Natural killer cell (primary cell): ENCODE data around the gene RNASE11. TPM values are rescaled to one million over a fixed set of nuclear protein-coding genes. Genes with fewer than 3 reads are reported as not detected.
"Not testable (repeated sequence)": the region's sequence is repeated elsewhere in the genome, so short reads cannot be mapped to it uniquely, and the experiment has no call there.

Source experiments
- ATAC-seq, 3 donors: fragments of 150-1000 bp in 2 of 3; fragments of 200-7000 bp in 1 of 3; cut with Tn5 transposase; 1 replicate in 1 of 3; 2 replicates in 2 of 3; pipeline ENCODE4 v1.10.0; 2021; ENCODE audit warnings: mild to moderate bottlenecking in 2 of 3, moderate library complexity in 2 of 3
- DNase-seq, 2 donors: peaks; one replicate each; pipeline versions ENCODE4 v3.0.0 to v3.0.0-alpha.2; 2013 to 2021; ENCODE audit warnings: mixed read lengths in 1 of 2
- H3K27ac ChIP-seq: one replicate; pipeline ENCODE4 v1.5.1; 2013; ENCODE audit warnings: mild to moderate bottlenecking, low read length
- H3K27me3 ChIP-seq: one replicate; pipeline ENCODE4 v1.6.1; 2013; ENCODE audit warnings: low read length; ENCODE audit not compliant: control insufficient read depth, insufficient read depth
- H3K36me3 ChIP-seq: one replicate; pipeline ENCODE4 v1.6.1; 2013; ENCODE audit warnings: low read length; ENCODE audit not compliant: control insufficient read depth, insufficient read depth
- H3K4me1 ChIP-seq: one replicate; pipeline ENCODE4 v1.6.1; 2013; ENCODE audit warnings: low read length; ENCODE audit not compliant: control insufficient read depth, insufficient read depth
- H3K4me3 ChIP-seq: one replicate; pipeline ENCODE4 v1.5.1; 2013; ENCODE audit warnings: low read length
- H3K9me3 ChIP-seq: one replicate; pipeline ENCODE4 v1.6.1; 2013; ENCODE audit warnings: low read length; ENCODE audit not compliant: control insufficient read depth, insufficient read depth
- H3K27ac Mint-ChIP-seq, 2 donors: one replicate each; pipeline ENCODE4 v1.8.0; 2022; ENCODE audit warnings: mild to moderate bottlenecking in 2 of 2, mixed read lengths in 2 of 2, moderate library complexity in 1 of 2
- H3K27me3 Mint-ChIP-seq, 2 donors: one replicate each; pipeline ENCODE4 v1.8.0; 2022; ENCODE audit warnings: low read depth in 2 of 2, mixed read lengths in 2 of 2
- H3K36me3 Mint-ChIP-seq: one replicate; pipeline ENCODE4 v1.8.0; 2022; ENCODE audit warnings: mixed read lengths
- H3K4me1 Mint-ChIP-seq, 2 donors: one replicate each; pipeline ENCODE4 v1.8.0; 2022; ENCODE audit warnings: mixed read lengths in 2 of 2
- H3K4me3 Mint-ChIP-seq: one replicate; pipeline ENCODE4 v1.8.0; 2022; ENCODE audit warnings: mild to moderate bottlenecking, moderate library complexity, mixed read lengths
- H3K9me3 Mint-ChIP-seq, 2 donors: one replicate each; pipeline ENCODE4 v1.8.0; 2022; ENCODE audit warnings: mixed read lengths in 2 of 2
- CTCF ChIP-seq: fragments of 200-600 bp; IDR thresholded peaks from one replicate; pipeline ENCODE4 v1.8.0; 2022; ENCODE audit warnings: antibody characterized with exemption
- WGBS: methylation state at CpG from one replicate; pipeline ENCODE4 v1.1.7; 2013; ENCODE audit warnings: missing lambda C conversion rate; ENCODE audit not compliant: insufficient coverage; 5-methylcytosine and 5-hydroxymethylcytosine counted together
- intact Hi-C: fragments of 100-400 bp; cut with micrococcal nuclease; formaldehyde crosslinking; loops from one replicate; pipeline ENCODE4 v1.14.2; 2022
- total RNA-seq, 4 donors: library from RNA; stranded (reverse); fragments of 120-200 nt in 1 of 4; gene quantifications; one replicate each; pipeline versions ENCODE4 v1.2.3 to v1.2.4, GENCODE V29; 2013 to 2022

The RNASE11 gene
- total RNA-seq, 3 donors from 2014 or later (not counting 1 experiment from before 2014, with no cell fraction given): not detected

- H3K36me3 ChIP-seq: no peaks in the 10 kb centered on the region
- H3K27ac ChIP-seq: no peak overlapping the region
- intact Hi-C loops: no loop called here
- DNase-seq: no peak
- H3K27me3 Mint-ChIP-seq: no peaks in the 10 kb centered on the region
- no peak overlapping the region for H3K27ac Mint-ChIP-seq
- H3K4me3 Mint-ChIP-seq: no peak overlapping the region
- peaks cover 6% of the 10 kb centered on the region in 2 donors for H3K4me1 Mint-ChIP-seq
- no peak overlapping the region for H3K4me3 ChIP-seq
- no peak for TF ChIP-seq CTCF
- H3K27me3 ChIP-seq: no peaks in the 10 kb centered on the region
- no peaks in the 10 kb centered on the region for H3K36me3 Mint-ChIP-seq
- no peak for ATAC-seq
- H3K4me1 ChIP-seq: no peaks in the 10 kb centered on the region
- H3K9me3 Mint-ChIP-seq: peaks cover 0 to 2% of the 10 kb centered on the region in 2 donors
- H3K9me3 ChIP-seq: peaks cover 5% of the 10 kb centered on the region
These were observed 18.7 kb downstream of the RNASE11 start for GRCh38 chr14:20569066-20569465.

- Mint-ChIP-seq H3K36me3 (no peaks in the 10 kb centered on the region), H3K4me3 (no peak overlapping the region), H3K27me3 (no peaks in the 10 kb centered on the region), H3K4me1 (peaks cover 6% of the 10 kb centered on the region in 2 donors), H3K9me3 (peaks cover 0 to 2% of the 10 kb centered on the region in 2 donors), H3K27ac (no peak overlapping the region)
- Histone ChIP-seq H3K4me3 (no peak overlapping the region), H3K27ac (no peak overlapping the region), H3K27me3 (no peaks in the 10 kb centered on the region), H3K4me1 (no peaks in the 10 kb centered on the region), H3K9me3 (peaks cover 5% of the 10 kb centered on the region), H3K36me3 (no peaks in the 10 kb centered on the region)
- intact Hi-C loops: no loop called here
- whole genome bisulfite sequencing: 92% methylated on average over 3 of the region's 3 CpGs
- DNase-seq: no peak
- ATAC-seq: no peak
- TF ChIP-seq CTCF: no peak
These were observed 19.4 kb downstream of the RNASE11 start for GRCh38 chr14:20568393-20568792.

GRCh38 chr14:20567199-20567598 lies 20.6 kb downstream of the RNASE11 start:
- H3K4me1 ChIP-seq, intact Hi-C loops, H3K36me3 ChIP-seq, ATAC-seq, H3K9me3 Mint-ChIP-seq, H3K4me3 ChIP-seq, H3K27me3 Mint-ChIP-seq, DNase-seq, H3K27me3 ChIP-seq, H3K9me3 ChIP-seq, H3K27ac Mint-ChIP-seq, H3K4me3 Mint-ChIP-seq, H3K4me1 Mint-ChIP-seq, H3K36me3 Mint-ChIP-seq, H3K27ac ChIP-seq: not testable (repeated sequence)
- WGBS: 100% methylated on average over 1 of the region's 1 CpG

- whole genome bisulfite sequencing: 95% methylated on average over 2 of the region's 2 CpGs
- H3K27me3 Mint-ChIP-seq: peaks cover 0 to 5% of the 10 kb centered on the region in 2 donors
- H3K4me1 Mint-ChIP-seq: no peaks in the 10 kb centered on the region
- H3K27ac ChIP-seq: no peak overlapping the region
- no peak overlapping the region for H3K4me3 Mint-ChIP-seq
- H3K36me3 ChIP-seq: no peaks in the 10 kb centered on the region
- TF ChIP-seq CTCF: no peak
- H3K36me3 Mint-ChIP-seq: no peaks in the 10 kb centered on the region
- H3K27ac Mint-ChIP-seq: no peak overlapping the region
- no peaks in the 10 kb centered on the region for H3K4me1 ChIP-seq
- no peak for ATAC-seq
- no peak overlapping the region for H3K4me3 ChIP-seq
- peaks cover 0 to 2% of the 10 kb centered on the region in 2 donors for H3K9me3 Mint-ChIP-seq
- no peak for DNase-seq
- intact Hi-C loops: no loop called here
- H3K27me3 ChIP-seq: no peaks in the 10 kb centered on the region
- H3K9me3 ChIP-seq: peaks cover 5% of the 10 kb centered on the region
These were observed 23.3 kb downstream of the RNASE11 start for GRCh38 chr14:20564501-20564997.
